ENCODE results near the gene KCNQ1. TPM values are rescaled to one million over a fixed set of nuclear protein-coding genes. Genes with fewer than 3 reads are reported as not detected.

The KCNQ1 gene
- total RNA-seq, 4 donors from 2014 or later = 3.2 to 12.7 (median 5.5) TPM

- TF ChIP-seq CTCF (IDR thresholded peaks at IDR 0.05; ENCODE audit: low read depth) = no peak
These were observed 40.0 kb upstream of the KCNQ1 start for GRCh38 chr11:2404735-2405196.

DNA sequence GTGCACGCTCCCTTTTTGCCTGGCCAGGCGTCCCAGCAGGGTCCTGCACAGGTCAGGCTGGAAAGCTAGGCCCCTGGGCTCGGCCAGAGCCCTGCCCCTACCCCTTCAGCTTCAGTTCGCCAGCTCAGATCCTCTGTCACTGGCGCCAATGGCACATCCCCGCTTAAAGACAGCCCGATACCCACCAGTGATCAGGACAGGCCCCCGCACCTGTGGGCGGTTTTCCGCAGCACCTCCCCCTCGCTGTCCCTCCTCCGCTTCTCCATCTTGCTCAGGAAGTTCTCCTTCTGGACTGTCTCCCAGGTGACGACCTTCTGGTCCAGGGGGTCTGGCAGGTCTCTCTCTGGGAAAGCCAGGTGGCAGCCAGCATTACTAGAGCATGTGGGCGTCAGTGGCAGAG lies 38.4 kb upstream of the KCNQ1 start:
- no peak for TF ChIP-seq CTCF (IDR thresholded peaks at IDR 0.05; ENCODE audit: low read depth)

GRCh38 chr11:2406878-2407410 lies 37.9 kb upstream of the KCNQ1 start:
- no peak for TF ChIP-seq CTCF (IDR thresholded peaks at IDR 0.05; ENCODE audit: low read depth)

DNA sequence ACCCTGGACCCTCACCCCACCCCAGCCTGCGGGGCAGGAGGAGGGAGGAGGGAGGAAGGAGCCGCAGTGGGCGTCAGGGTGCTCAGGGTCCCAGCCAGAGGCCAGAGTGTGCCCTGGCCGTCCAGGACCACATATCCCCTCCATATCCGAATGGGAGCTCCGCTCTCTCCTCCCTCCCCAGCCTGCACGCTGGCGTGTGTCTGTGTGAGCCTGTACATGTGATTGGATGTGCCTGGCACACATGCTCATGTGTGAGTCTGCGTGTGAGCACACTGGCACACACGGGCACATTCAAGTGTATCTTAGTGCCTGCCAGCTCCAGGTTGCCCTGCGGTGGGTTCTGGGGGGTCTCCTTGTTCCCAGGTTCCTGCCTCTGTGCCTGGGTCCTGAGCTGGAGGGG lies 36.1 kb upstream of the KCNQ1 start:
- no peak for TF ChIP-seq CTCF (IDR thresholded peaks at IDR 0.05; ENCODE audit: low read depth)

DNA sequence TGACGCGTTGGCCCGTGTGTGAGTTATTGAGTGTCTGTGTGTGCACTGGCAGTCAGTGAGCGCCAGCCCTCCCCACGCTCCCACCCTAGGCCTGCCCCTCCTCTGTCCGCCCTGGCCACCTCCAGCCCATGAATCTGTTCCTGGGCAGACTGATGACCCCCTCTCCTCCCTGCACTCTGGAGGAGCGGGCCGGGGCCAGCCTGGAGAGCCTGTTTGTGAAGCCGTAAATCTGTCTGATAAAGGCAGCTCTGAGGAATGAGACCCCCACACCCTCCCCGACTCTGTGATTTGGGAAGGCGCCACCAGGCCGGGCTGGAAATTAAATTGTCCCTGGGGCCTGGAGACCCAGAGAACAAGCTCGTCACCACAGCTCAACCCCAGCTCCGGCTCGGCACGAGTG lies 35.7 kb upstream of the KCNQ1 start:
- TF ChIP-seq CTCF (IDR thresholded peaks at IDR 0.05; ENCODE audit: low read depth) = no peak

DNA sequence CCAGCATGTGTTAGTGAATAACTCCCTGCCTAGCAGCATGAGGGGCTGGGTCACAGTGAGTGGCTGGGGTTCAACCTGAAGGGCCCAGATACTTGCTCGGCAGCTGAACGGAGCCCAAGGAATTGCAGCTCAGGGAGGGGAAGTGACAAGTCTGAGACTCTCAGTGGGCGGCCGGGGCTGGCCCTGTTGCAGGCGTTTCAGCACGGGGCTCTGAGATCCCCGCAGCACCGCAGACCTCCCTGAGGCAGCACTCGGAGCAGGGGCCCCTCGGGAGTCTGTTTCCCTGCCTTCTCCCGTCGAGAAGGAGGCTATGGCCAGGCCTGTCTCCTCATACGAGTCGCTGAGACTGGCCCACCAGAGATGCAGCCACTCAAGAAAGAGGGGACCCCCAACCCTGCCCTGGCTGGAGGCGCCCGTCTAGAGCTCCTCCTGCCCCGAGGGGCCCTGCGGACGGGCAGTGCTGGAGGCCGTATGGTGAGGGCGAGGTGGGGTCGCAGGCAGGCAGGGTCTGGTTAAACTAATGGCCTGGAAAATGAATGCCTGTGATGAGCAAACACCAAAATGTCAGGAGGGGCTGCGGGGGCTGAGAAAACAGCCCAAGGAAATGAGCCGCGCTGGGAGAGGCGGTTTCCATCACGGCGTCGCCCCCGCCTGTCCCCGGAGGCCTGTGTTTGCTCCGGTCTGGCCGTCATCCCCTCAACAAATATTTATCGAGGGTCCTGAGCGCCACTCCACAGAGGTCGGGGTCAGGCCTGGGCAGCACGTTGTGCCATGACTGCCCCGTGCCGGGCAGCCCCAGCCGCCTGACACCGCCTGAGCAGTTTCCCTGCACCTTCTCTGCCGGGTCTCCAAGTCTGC lies 35.0 kb upstream of the KCNQ1 start:
- no peak for TF ChIP-seq CTCF (IDR thresholded peaks at IDR 0.05; ENCODE audit: low read depth)

DNA sequence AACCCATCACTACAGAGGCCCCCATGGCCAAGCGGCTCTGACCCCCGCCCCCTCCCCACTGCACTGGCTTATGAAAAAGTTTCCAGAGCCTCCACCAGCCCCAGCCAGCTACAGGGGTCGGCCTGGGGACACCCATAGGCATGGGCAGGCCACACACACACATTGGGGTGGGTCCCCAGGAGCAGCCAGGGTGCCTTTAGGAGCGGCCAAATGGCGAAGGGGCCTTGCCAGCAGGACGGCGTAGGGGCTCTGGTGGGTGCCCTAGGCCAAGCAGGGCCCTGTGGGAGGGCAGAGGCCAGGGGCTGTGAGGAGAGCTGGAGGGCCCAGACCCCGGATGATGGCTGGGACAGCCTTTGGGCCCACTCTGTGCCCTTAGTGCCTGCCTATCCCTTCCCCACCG lies 34.2 kb upstream of the KCNQ1 start:
- no peak for TF ChIP-seq CTCF (IDR thresholded peaks at IDR 0.05; ENCODE audit: low read depth)
